Keratinocyte (primary cell): ENCODE measurements around the gene MRPS18C. TPM values are rescaled to one million over a fixed set of nuclear protein-coding genes. Genes with fewer than 3 reads are reported as not detected.

ENCODE experiments used
- DNase-seq: peaks from one replicate; pipeline ENCODE4 v3.0.0-alpha.2; 2011; ENCODE audit warnings: low read depth, missing footprints, low spot score
- FAIRE-seq: peaks from 2 replicates; lab custom pipeline; 2011; peaks lifted over from hg19 to GRCh38; lab: Jason Lieb, UNC
- H2AFZ ChIP-seq: 2 replicates; pipeline ENCODE4 v1.6.0; 2012; ENCODE audit warnings: low read length, control low read depth, inconsistent platforms; ENCODE audit not compliant: control insufficient read depth
- H3K27ac ChIP-seq: 2 replicates; pipeline ENCODE4 v1.5.1; 2011; ENCODE audit warnings: low read length; ENCODE audit not compliant: control insufficient read depth, insufficient read depth
- H3K27me3 ChIP-seq: 3 replicates; pipeline ENCODE4 v1.6.0; 2011; ENCODE audit warnings: low read length; ENCODE audit not compliant: control insufficient read depth, insufficient read depth; ENCODE audit errors: extremely low read depth
- H3K36me3 ChIP-seq, 2 experiments: 2 replicates in 1 of 2; 3 replicates in 1 of 2; pipeline ENCODE4 v1.5.1; 2011; ENCODE audit warnings: low read length in 2 of 2, mild to moderate bottlenecking in 1 of 2; ENCODE audit not compliant: control insufficient read depth in 2 of 2, insufficient read depth in 2 of 2; ENCODE audit errors: extremely low read depth in 1 of 2
- H3K4me1 ChIP-seq: 3 replicates; pipeline ENCODE4 v1.5.1; 2011; ENCODE audit warnings: low read length; ENCODE audit not compliant: control insufficient read depth, insufficient read depth; ENCODE audit errors: extremely low read depth
- H3K4me2 ChIP-seq: 3 replicates; pipeline ENCODE4 v1.6.0; 2011; ENCODE audit warnings: low read depth, low read length; ENCODE audit not compliant: control insufficient read depth, insufficient read depth; ENCODE audit errors: extremely low read depth
- H3K4me3 ChIP-seq, 3 experiments: fragments of 200-600 bp in 1 of 3; sonication (generic) in 1 of 3; 2 replicates in 2 of 3; 3 replicates in 1 of 3; pipeline ENCODE4 v1.5.1; 2011 to 2016; ENCODE audit warnings: low read length in 3 of 3, mild to moderate bottlenecking in 3 of 3, control low read depth in 2 of 3, inconsistent platforms in 1 of 3, low read depth in 1 of 3, mixed read lengths in 1 of 3, mixed run types in 1 of 3, moderate library complexity in 1 of 3; ENCODE audit not compliant: control insufficient read depth in 2 of 3, insufficient read depth in 2 of 3; ENCODE audit errors: extremely low read depth in 1 of 3
- H3K79me2 ChIP-seq: 2 replicates; pipeline ENCODE4 v1.6.0; 2012; ENCODE audit warnings: low read length; ENCODE audit not compliant: control insufficient read depth, insufficient read depth
- H3K9ac ChIP-seq: 3 replicates; pipeline ENCODE4 v1.6.0; 2011; ENCODE audit warnings: low read length; ENCODE audit not compliant: control insufficient read depth, insufficient read depth; ENCODE audit errors: extremely low read depth
- H3K9me1 ChIP-seq: 3 replicates; pipeline ENCODE4 v1.6.0; 2011; ENCODE audit warnings: low read length; ENCODE audit not compliant: control insufficient read depth, insufficient read depth; ENCODE audit errors: extremely low read depth
- H3K9me3 ChIP-seq: 2 replicates; pipeline ENCODE4 v1.5.1; 2012; ENCODE audit warnings: low read depth, low read length; ENCODE audit not compliant: control insufficient read depth
- H4K20me1 ChIP-seq: 3 replicates; pipeline ENCODE4 v1.6.0; 2011; ENCODE audit warnings: low read length; ENCODE audit not compliant: control insufficient read depth, insufficient read depth; ENCODE audit errors: extremely low read depth
- EZH2 ChIP-seq: IDR thresholded peaks from one replicate; pipeline ENCODE4 v1.6.1; 2012; ENCODE audit warnings: inconsistent platforms, mild to moderate bottlenecking, low read length, moderate library complexity
- dilution Hi-C: fragments of 300-500 bp; cut with MboI; formaldehyde crosslinking; loops from one replicate; pipeline ENCODE4 v1.7.0; 2020; ENCODE audit warnings: low sequenced_read_pairs; ENCODE audit not compliant: extremely low pct_ligation_motif_present
- polyA minus RNA-seq, 3 experiments: library from RNA; depleted of rRNA, polyadenylated mRNA; stranded (reverse); fragments of >200 nt; gene quantifications; 1 replicate in 1 of 3; 2 replicates in 1 of 3; 3 replicates in 1 of 3; pipeline ENCODE4 v1.2.3, GENCODE V29; 2011
- polyA plus RNA-seq, 5 experiments: library from polyadenylated mRNA; depleted of rRNA in 3 of 5; stranded (reverse) in 3 of 5; stranded (forward) in 1 of 5; unstranded in 1 of 5; fragments of >200 nt; gene quantifications; 1 replicate in 1 of 5; 2 replicates in 3 of 5; 3 replicates in 1 of 5; pipeline versions ENCODE4 v1.2.1 to v1.2.3, GENCODE V29; 2011 to 2012; ENCODE audit warnings: missing spikeins in 2 of 5, low read depth in 1 of 5, low replicate concordance in 1 of 5
- TF ChIP-seq, protein P1 (sequence below), 3 experiments: IDR thresholded peaks in 1 of 3; conservative IDR thresholded peaks in 1 of 3; optimal IDR thresholded peaks in 1 of 3; 2 replicates in 2 of 3; 3 replicates in 1 of 3; pipeline versions ENCODE3 to v1.5.1; 2011; ENCODE audit warnings: low read length in 3 of 3, mild to moderate bottlenecking in 3 of 3, moderate library complexity in 2 of 3, control low read depth in 1 of 3, inconsistent platforms in 1 of 3; ENCODE audit not compliant: insufficient read depth in 2 of 3; ENCODE audit errors: extremely low read depth in 1 of 3

MRPS18C gene
- polyA plus RNA-seq (30.3 to 55.4 TPM (median 30.3 TPM) in 3 replicates), polyA minus RNA-seq (6.9 to 11.3 TPM (median 11.2 TPM) in 3 replicates)
- 7.5 TPM for polyA plus RNA-seq (2011; ENCODE audit: low read depth)
- polyA plus RNA-seq (2011; cell fraction: cytosol; rRNA removed), result 17.2 and 32.5 TPM in 2 replicates
- 6.6 and 18.9 TPM in 2 replicates for polyA plus RNA-seq (2011; cell fraction: nucleus; rRNA removed)
- polyA plus RNA-seq (2012; ENCODE audit: low replicate concordance), result 49.0 and 56.4 TPM in 2 replicates
- polyA minus RNA-seq (2011; cell fraction: cytosol; rRNA and poly(A)+ RNA removed), result 27.0 TPM
- 2.7 and 4.3 TPM in 2 replicates for polyA minus RNA-seq (2011; cell fraction: nucleus; rRNA and poly(A)+ RNA removed)

- Histone ChIP-seq H4K20me1 (no peaks in the 10 kb centered on the region), H3K9me3 (no peaks in the 10 kb centered on the region), H3K9me1 (no peaks in the 10 kb centered on the region), H3K4me3 (peak within 1 kb of the TSS; percentile 76 to 98 (median 96)), H3K9ac (peak within 1 kb of the TSS; percentile 88), H2AFZ (peak within 1 kb of the TSS; percentile 98), H3K27ac (peak within 1 kb of the TSS; percentile 92), H3K27me3 (no peaks in the 10 kb centered on the region), H3K79me2 (peaks cover 36% of the 10 kb centered on the region), H3K36me3 (peaks cover 7 to 10% of the 10 kb centered on the region in 2 experiments), H3K4me1 (peaks cover 12% of the 10 kb centered on the region), H3K4me2 (peak within 1 kb of the TSS; percentile 91)
- peak; percentile 90 for FAIRE-seq
- DNase-seq, result peak; percentile 89
- no peak for TF ChIP-seq EZH2
- TF ChIP-seq, protein P1, sequence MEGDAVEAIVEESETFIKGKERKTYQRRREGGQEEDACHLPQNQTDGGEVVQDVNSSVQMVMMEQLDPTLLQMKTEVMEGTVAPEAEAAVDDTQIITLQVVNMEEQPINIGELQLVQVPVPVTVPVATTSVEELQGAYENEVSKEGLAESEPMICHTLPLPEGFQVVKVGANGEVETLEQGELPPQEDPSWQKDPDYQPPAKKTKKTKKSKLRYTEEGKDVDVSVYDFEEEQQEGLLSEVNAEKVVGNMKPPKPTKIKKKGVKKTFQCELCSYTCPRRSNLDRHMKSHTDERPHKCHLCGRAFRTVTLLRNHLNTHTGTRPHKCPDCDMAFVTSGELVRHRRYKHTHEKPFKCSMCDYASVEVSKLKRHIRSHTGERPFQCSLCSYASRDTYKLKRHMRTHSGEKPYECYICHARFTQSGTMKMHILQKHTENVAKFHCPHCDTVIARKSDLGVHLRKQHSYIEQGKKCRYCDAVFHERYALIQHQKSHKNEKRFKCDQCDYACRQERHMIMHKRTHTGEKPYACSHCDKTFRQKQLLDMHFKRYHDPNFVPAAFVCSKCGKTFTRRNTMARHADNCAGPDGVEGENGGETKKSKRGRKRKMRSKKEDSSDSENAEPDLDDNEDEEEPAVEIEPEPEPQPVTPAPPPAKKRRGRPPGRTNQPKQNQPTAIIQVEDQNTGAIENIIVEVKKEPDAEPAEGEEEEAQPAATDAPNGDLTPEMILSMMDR (optimal IDR thresholded peaks at IDR 0.05 in 1 of 3, IDR thresholded peaks at IDR 0.05 in 1 of 3, conservative IDR thresholded peaks at IDR 0.05 in 1 of 3; ENCODE audit: extremely low read depth in 1 of 3, insufficient read depth in 2 of 3, low read length in 3 of 3), result peak in 2 of 3 experiments; percentile 7 to 50
- dilution Hi-C loops, result no loop called here
Measured at GRCh38 chr4:83455281-83456183, at the start of gene MRPS18C, which contains the start of gene HELQ. TSS of gene MRPS18C (plus strand) at chr4:83456058. CDS start at chr4:83456078, 20 bp downstream. TSS of gene HELQ (minus strand) at chr4:83455823. CDS start at chr4:83455693, 130 bp downstream.

- Histone ChIP-seq H3K9me1 (no peaks in the 10 kb centered on the region), H3K9me3 (no peaks in the 10 kb centered on the region), H3K27ac (no peak overlapping the region), H3K4me1 (no peaks in the 10 kb centered on the region), H3K79me2 (no peaks in the 10 kb centered on the region), H4K20me1 (no peaks in the 10 kb centered on the region), H3K27me3 (no peaks in the 10 kb centered on the region), H2AFZ (no peak overlapping the region), H3K9ac (no peak overlapping the region), H3K4me2 (no peak overlapping the region), H3K36me3 (peaks cover 0 to 4% of the 10 kb centered on the region in 2 experiments), H3K4me3 (no peak overlapping the region)
- dilution Hi-C loops, result no loop called here
- FAIRE-seq (no peak), DNase-seq (no peak)
- TF ChIP-seq, protein P1 (optimal IDR thresholded peaks at IDR 0.05 in 1 of 3, IDR thresholded peaks at IDR 0.05 in 1 of 3, conservative IDR thresholded peaks at IDR 0.05 in 1 of 3; ENCODE audit: extremely low read depth in 1 of 3, insufficient read depth in 2 of 3, low read length in 3 of 3), result no peak
- no peak for TF ChIP-seq EZH2
Measured at GRCh38 chr4:83408908-83409307, 47.0 kb upstream of the MRPS18C start.
